HepG2 (cell line): ENCODE data around the gene DUSP9. TPM values are rescaled to one million over a fixed set of nuclear protein-coding genes. Genes with fewer than 3 reads are reported as not detected.

Experiments used
- FOXJ3 ChIP-seq: sonication (generic); formaldehyde crosslinking; IDR thresholded peaks from 2 replicates; pipeline ENCODE4 v1.4.0; 2020; ENCODE audit warnings: missing genetic modification reagents, mild to moderate bottlenecking, borderline replicate concordance
- HBP1 ChIP-seq: IDR thresholded peaks from 2 replicates; pipeline ENCODE4 v1.6.1; 2016; ENCODE audit warnings: low read depth, control low read depth
- KLF6 ChIP-seq: IDR thresholded peaks from 2 replicates; pipeline ENCODE4 v1.8.0; 2016; ENCODE audit warnings: missing biosample characterization, missing genetic modification reagents
- NR2F2 ChIP-seq: IDR thresholded peaks from 2 replicates; pipeline ENCODE4 v1.6.1; 2012; ENCODE audit warnings: low read depth, inconsistent platforms, borderline replicate concordance
- RFXAP ChIP-seq: sonication (generic); formaldehyde crosslinking; IDR thresholded peaks from 2 replicates; pipeline ENCODE4 v1.4.0; 2020; ENCODE audit warnings: missing genetic modification reagents, borderline replicate concordance
- TBL1XR1 ChIP-seq: fragments of 150-350 bp; IDR thresholded peaks from 2 replicates; pipeline ENCODE4 v1.6.1; 2014; ENCODE audit warnings: borderline replicate concordance, low read length; ENCODE audit not compliant: partially characterized antibody
- UBTF ChIP-seq: sonication (generic); formaldehyde crosslinking; IDR thresholded peaks from 2 replicates; pipeline ENCODE4 v1.4.0; 2020; ENCODE audit warnings: mild to moderate bottlenecking, missing genetic modification reagents
- ZNF441 ChIP-seq: sonication (generic); formaldehyde crosslinking; IDR thresholded peaks from 2 replicates; pipeline ENCODE4 v1.7.0; 2021; ENCODE audit warnings: missing genetic modification reagents, borderline replicate concordance
- ZNF724P ChIP-seq: sonication (generic); formaldehyde crosslinking; IDR thresholded peaks from 2 replicates; pipeline ENCODE4 v1.8.0; 2022; ENCODE audit warnings: missing genetic modification reagents, borderline replicate concordance
- ZSCAN12 ChIP-seq: sonication (generic); formaldehyde crosslinking; IDR thresholded peaks from 2 replicates; pipeline ENCODE4 v1.9.0; 2021; ENCODE audit warnings: mild to moderate bottlenecking, missing genetic modification reagents
- ZSCAN22 ChIP-seq: sonication (generic); formaldehyde crosslinking; IDR thresholded peaks from 2 replicates; pipeline ENCODE4 v1.4.0; 2020; ENCODE audit warnings: mild to moderate bottlenecking, missing genetic modification reagents
- polyA plus RNA-seq, 8 experiments: library from polyadenylated mRNA; depleted of rRNA in 3 of 8; stranded (reverse) in 7 of 8; unstranded in 1 of 8; fragments of >200 nt; fragmentation: Illumina TruSeq in 4 of 8; extraction: Trizol in 4 of 8; gene quantifications; 2 replicates each; pipeline versions ENCODE4 v1.2.1 to v1.2.3, GENCODE V29; 2011 to 2016; ENCODE audit warnings: low read depth in 4 of 8, missing spikeins in 1 of 8, mixed read lengths in 1 of 8; ENCODE audit not compliant: insufficient read depth in 1 of 8
- total RNA-seq, 5 experiments: library from RNA; depleted of rRNA; stranded (reverse); fragments of >200 nt; fragmentation: Illumina TruSeq; extraction: Trizol; gene quantifications; 2 replicates each; pipeline ENCODE4 v1.2.3, GENCODE V29; 2016; ENCODE audit warnings: low read depth in 1 of 5
- TF ChIP-seq, protein P1 (sequence below), 2 experiments: IDR thresholded peaks; 2 replicates each; pipeline ENCODE4 v1.6.1; 2011 to 2012; ENCODE audit warnings: low read length in 2 of 2, borderline replicate concordance in 1 of 2, low read depth in 1 of 2, mild to moderate bottlenecking in 1 of 2, moderate library complexity in 1 of 2
- TF ChIP-seq, protein P2 (sequence below), 2 experiments: fragments of 450-650 bp in 1 of 2; sonication (generic) in 1 of 2; formaldehyde crosslinking in 1 of 2; IDR thresholded peaks; 2 replicates each; pipeline versions ENCODE4 v1.6.1 to v1.8.0; 2016 to 2022; ENCODE audit warnings: antibody characterized with exemption in 1 of 2, mild to moderate bottlenecking in 1 of 2, missing genetic modification reagents in 1 of 2

DUSP9 gene
- total and polyA plus RNA-seq, 2 of the 13 experiments (the other 11 are each of a cell fraction or from before 2014, with no cell fraction given): 235 to 435 TPM

- TF ChIP-seq, protein P1, sequence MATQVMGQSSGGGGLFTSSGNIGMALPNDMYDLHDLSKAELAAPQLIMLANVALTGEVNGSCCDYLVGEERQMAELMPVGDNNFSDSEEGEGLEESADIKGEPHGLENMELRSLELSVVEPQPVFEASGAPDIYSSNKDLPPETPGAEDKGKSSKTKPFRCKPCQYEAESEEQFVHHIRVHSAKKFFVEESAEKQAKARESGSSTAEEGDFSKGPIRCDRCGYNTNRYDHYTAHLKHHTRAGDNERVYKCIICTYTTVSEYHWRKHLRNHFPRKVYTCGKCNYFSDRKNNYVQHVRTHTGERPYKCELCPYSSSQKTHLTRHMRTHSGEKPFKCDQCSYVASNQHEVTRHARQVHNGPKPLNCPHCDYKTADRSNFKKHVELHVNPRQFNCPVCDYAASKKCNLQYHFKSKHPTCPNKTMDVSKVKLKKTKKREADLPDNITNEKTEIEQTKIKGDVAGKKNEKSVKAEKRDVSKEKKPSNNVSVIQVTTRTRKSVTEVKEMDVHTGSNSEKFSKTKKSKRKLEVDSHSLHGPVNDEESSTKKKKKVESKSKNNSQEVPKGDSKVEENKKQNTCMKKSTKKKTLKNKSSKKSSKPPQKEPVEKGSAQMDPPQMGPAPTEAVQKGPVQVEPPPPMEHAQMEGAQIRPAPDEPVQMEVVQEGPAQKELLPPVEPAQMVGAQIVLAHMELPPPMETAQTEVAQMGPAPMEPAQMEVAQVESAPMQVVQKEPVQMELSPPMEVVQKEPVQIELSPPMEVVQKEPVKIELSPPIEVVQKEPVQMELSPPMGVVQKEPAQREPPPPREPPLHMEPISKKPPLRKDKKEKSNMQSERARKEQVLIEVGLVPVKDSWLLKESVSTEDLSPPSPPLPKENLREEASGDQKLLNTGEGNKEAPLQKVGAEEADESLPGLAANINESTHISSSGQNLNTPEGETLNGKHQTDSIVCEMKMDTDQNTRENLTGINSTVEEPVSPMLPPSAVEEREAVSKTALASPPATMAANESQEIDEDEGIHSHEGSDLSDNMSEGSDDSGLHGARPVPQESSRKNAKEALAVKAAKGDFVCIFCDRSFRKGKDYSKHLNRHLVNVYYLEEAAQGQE (IDR thresholded peaks at IDR 0.05; ENCODE audit: borderline replicate concordance in 1 of 2, low read depth in 1 of 2, low read length in 2 of 2): no peak
- TF ChIP-seq ZSCAN12 (no peak), HBP1 (CRISPR knock-in tag) (no peak), KLF6 (CRISPR knock-in tag) (no peak), NR2F2 (no peak), ZSCAN22 (CRISPR knock-in tag) (no peak), UBTF (CRISPR knock-in tag) (peak; percentile 50; the same call in 1 of the 2 replicates), RFXAP (CRISPR knock-in tag) (no peak), FOXJ3 (CRISPR knock-in tag) (no peak), ZNF441 (CRISPR knock-in tag) (no peak), ZNF724P (no peak), TBL1XR1 (no peak)
- TF ChIP-seq, protein P2, sequence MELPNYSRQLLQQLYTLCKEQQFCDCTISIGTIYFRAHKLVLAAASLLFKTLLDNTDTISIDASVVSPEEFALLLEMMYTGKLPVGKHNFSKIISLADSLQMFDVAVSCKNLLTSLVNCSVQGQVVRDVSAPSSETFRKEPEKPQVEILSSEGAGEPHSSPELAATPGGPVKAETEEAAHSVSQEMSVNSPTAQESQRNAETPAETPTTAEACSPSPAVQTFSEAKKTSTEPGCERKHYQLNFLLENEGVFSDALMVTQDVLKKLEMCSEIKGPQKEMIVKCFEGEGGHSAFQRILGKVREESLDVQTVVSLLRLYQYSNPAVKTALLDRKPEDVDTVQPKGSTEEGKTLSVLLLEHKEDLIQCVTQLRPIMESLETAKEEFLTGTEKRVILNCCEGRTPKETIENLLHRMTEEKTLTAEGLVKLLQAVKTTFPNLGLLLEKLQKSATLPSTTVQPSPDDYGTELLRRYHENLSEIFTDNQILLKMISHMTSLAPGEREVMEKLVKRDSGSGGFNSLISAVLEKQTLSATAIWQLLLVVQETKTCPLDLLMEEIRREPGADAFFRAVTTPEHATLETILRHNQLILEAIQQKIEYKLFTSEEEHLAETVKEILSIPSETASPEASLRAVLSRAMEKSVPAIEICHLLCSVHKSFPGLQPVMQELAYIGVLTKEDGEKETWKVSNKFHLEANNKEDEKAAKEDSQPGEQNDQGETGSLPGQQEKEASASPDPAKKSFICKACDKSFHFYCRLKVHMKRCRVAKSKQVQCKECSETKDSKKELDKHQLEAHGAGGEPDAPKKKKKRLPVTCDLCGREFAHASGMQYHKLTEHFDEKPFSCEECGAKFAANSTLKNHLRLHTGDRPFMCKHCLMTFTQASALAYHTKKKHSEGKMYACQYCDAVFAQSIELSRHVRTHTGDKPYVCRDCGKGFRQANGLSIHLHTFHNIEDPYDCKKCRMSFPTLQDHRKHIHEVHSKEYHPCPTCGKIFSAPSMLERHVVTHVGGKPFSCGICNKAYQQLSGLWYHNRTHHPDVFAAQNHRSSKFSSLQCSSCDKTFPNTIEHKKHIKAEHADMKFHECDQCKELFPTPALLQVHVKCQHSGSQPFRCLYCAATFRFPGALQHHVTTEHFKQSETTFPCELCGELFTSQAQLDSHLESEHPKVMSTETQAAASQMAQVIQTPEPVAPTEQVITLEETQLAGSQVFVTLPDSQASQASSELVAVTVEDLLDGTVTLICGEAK (IDR thresholded peaks at IDR 0.05): no peak
- TF ChIP-seq, protein P2 (CRISPR knock-in tag; IDR thresholded peaks at IDR 0.05): no peak
Observed at GRCh38 chrX:153641627-153642026, 5.4 kb upstream of the DUSP9 start (continued).
